Ureter (tissue), 1 donor: ENCODE results near the gene GPR132. TPM values are rescaled to one million over a fixed set of nuclear protein-coding genes. Genes with fewer than 3 reads are reported as not detected.

Experiments used
- total RNA-seq: library from RNA; stranded (reverse); gene quantifications from one replicate; pipeline ENCODE4 v1.2.4, GENCODE V29; 2023
- donor health status: DM: yes; HTN: yes; CAD: no.

The GPR132 gene
- total RNA-seq, 1 donor from 2014 or later, result 1.5 TPM

Other genes with a start within 250 kb of the GPR132 start
- gene CEP170B, start 200.2 kb downstream of the GPR132 start, total RNA-seq, result 42.2 TPM
- 2.6 TPM for gene PLD4, start 140.6 kb downstream of the GPR132 start, total RNA-seq
- 34.5 TPM for gene AHNAK2, start 87.1 kb downstream of the GPR132 start, total RNA-seq
- 17.3 TPM for gene CLBA1, start 79.6 kb downstream of the GPR132 start, total RNA-seq
- gene CDCA4, start 44.3 kb downstream of the GPR132 start, total RNA-seq, result 8.1 TPM
- gene JAG2, start 103.3 kb upstream of the GPR132 start, total RNA-seq, result 42.2 TPM
- gene NUDT14, start 115.9 kb upstream of the GPR132 start, total RNA-seq, result 42.4 TPM
- gene BTBD6, start 183.1 kb upstream of the GPR132 start, total RNA-seq, result 36.3 TPM
- 48.7 TPM for gene BRF1, start 235.6 kb upstream of the GPR132 start, total RNA-seq
- 101 TPM for gene PACS2, start 249.3 kb upstream of the GPR132 start, total RNA-seq